GM21423 (cell line): ENCODE measurements around the gene A1BG.
"Not testable (repeated sequence)": the region's sequence is repeated elsewhere in the genome, so short reads cannot be mapped to it uniquely, and the experiment has no call there.

ENCODE experiments used
- ATAC-seq: cut with Tn5 transposase; IDR thresholded peaks from one replicate; pipeline ENCODE4 v1.9.1; 2021; ENCODE audit warnings: mild to moderate bottlenecking, moderate library complexity; ENCODE audit not compliant: unreplicated experiment

Gene A1BG

DNA sequence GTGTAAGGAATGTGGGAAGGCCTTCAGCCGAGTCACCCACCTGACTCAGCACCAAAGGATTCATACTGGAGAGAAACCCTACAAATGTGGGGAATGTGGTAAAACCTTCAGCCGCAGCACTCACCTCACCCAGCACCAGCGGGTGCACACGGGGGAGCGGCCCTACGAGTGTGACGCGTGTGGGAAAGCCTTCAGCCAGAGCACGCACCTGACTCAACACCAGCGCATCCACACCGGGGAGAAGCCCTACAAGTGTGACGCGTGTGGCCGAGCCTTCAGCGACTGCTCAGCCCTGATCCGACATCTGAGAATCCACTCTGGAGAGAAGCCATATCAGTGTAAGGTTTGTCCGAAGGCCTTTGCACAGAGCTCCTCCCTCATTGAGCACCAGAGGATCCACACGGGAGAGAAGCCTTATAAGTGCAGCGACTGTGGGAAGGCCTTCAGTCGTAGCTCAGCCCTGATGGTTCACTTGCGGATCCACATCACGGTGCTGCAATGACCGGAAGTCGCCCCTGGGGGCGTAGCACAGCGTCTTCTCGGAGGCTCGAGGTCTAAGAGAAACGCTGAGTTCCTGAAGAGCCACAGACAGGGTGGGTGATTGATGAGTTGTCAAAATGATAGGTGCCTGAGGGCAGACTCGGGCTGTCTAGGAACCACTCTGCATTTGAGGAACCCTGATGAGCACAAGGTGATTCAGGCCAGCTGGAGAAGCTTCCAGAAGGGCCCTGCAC lies 14.3 kb downstream of the A1BG start:
- ATAC-seq = no peak

DNA sequence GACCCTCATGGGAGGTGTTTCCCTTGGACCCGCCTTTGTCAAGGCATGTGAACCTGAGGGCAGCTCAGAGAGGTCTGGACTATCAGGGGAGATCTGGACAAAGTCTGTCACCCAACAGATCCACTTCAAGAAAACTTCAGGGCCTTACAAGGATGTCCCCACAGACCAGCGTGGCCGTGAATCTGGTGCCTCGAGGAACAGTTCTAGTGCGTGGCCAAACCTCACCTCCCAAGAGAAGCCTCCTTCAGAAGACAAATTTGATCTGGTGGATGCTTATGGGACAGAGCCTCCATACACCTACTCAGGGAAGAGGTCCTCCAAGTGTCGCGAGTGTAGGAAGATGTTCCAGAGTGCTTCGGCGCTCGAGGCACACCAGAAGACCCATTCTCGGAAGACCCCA lies 15.0 kb downstream of the A1BG start:
- ATAC-seq = no peak

DNA sequence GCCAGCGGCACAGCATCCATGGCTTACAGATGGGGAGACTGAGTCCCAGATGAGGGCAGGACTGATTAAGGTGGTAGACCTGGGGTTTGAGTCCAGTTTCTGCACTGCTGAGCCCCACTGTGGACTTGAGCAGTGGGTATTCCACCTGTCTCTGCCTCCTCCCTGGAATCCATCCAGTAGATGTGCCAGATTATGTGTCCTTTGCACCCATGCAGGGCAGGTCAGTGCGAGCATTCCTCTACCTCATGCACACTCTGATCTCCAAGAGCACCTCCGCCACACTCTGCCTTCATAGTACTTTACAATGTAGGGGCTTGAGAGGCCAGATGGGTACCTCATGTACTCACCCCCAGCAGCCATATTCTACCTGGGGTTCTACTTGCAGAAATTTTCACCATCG lies 16.5 kb downstream of the A1BG start:
- no peak for ATAC-seq

DNA sequence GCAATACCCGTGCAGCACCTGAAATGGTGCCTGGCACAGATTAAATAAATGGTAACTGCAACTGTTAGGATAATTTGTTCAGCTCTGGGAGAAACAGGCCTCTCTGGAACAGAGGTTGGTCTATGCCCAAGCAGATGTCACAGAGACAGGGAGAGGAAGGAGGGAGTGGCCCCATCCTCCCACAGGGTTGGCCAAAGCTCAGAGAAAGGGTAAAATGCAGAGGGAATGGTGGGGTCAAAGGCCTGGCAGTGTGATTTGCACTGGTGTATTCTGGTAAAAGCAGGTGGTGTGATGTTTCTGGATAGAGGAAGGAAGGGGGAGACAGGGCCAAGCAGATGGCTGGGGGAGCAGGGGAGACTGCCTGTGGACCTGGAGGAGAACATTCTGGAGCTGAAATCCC lies 17.1 kb downstream of the A1BG start:
- no peak for ATAC-seq

DNA sequence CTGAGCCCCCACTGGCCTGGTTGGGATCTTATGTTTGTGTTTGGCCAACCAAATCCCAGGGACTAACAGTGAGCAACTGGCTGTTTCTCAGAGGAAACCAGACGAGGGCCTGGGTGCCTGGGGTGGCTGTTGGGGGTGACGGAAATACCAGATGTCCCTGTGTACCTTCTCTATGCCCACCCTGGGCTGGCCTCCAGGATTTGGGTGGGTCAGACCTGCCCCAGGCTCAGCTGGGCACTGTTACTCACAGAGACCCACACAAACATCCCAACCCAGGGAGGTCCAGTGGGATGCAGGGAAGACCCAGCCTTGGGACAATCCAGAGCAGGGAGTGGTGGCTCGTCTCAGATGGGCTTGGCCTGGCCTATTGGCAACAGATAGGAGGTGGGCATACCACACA lies 17.7 kb downstream of the A1BG start:
- no peak for ATAC-seq

DNA sequence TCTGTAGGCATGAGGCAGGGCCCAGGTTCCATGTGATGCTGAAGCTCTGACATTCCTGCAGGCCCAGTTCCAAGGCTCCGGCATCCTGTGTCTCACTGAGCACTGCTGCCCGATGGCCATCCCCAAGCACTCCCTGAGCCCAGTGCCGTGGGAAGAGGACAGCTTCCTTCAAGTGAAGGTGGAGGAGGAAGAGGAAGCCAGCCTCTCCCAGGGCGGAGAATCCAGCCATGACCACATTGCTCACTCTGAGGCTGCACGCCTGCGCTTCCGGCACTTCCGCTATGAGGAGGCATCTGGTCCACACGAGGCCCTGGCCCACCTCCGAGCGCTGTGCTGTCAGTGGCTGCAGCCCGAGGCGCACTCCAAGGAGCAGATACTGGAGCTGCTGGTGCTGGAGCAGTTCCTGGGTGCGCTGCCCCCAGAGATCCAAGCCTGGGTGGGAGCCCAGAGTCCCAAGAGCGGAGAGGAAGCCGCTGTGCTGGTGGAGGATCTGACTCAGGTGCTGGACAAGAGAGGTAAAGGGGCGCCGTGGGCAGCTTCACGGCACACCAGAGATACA lies 18.5 kb downstream of the A1BG start:
- ATAC-seq = no peak

DNA sequence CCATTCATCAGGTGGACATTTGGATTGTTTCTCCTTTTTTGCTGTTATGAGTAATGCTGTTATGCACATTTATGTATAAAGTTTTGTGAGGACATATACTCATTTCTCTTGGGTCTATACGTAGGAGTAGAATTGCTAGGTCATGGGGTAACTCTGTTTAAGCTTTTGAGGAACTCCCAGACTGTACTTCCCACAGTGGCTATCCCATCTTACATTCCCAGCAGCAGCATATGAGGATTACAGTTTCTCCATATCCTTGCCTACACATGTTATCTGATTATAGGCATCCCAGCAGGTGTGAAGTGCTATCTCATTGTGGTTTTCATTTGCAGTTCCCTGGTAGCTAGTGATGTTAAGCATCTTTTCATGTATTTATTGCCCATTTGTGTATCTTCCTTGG lies 20.6 kb downstream of the A1BG start:
- ATAC-seq = no peak

DNA sequence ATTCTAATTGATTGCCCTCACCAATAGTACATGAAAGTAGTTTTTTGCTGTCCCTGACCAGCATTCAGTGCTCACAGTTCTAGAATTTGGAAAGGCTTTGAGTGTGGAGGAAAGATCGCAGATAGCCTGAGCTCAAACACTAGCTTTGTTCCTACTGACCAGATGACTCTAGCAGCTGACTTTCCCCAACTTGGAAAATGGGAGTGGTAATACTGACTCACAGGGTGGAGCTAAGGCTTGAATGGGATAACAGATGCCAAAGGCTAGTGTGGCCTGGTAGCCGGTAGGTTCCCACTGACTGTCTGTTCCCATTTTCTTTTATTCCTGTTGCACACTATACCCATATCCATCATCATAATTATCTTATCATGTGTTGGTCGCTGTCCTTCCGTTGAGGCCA lies 22.8 kb downstream of the A1BG start:
- ATAC-seq = no peak

DNA sequence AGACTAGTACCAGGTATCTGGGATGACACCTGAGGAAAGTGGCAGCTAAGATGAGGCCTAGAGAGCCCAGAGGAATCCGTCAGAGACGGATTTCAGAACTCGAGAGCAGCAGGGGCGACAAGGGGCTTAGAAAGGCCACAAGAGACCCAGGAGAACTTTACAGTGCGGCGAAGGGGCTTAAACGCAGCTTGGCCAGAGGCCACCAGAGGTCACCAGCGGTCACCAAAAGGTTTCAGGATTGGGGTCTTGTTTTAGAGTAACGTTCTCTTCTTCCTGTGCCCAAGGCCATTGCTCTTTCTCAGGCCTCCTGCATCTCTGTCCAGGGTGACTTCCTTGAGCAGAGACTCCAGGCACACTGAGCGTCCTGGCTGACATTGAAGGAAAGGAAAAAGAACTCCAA lies 24.3 kb downstream of the A1BG start:
- ATAC-seq = no peak

DNA sequence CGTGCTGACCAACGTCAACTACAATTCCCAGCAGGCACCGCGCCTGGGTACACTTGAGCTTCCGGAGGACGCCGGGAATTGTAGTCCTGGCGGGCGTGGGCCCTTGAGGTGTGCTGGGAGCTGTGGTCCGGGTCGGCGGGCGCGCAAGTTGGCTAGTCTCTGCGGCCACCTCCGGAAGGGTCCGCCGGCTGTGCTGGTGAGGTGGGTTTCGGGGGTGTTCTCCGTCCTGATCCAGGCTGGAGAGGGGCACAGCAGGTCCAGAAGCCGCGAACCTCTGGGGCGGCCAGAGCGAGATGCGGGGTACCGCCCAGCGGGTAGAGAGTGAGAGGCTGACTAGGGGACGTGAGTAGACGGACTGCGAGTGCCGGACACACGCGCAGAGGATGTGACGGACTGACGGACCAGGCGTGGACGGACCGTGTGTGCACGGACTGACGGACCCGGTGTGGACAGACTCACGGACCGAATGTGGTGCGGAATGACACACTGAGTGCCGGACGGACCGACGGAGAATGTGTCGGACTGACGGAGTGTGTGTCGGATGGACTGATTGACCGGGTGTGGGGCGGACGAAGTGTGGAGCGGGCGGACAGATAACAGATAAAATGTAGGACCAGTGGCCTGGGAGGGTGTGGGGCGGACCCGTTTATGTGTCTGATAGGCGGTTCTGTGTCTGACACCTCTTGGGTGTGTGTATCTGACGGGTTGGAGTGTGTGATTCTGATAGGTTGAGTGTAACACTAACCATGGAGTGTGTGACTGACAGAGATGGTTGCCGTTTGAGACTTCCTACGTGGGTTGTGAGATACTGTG lies 26.2 kb downstream of the A1BG start, which contains the start of gene ZSCAN22:
ZSCAN22 (plus strand) TSS at position 81 of the 813 bp plus-strand sequence. CDS start 7,809 bp downstream, outside the sequence.
- ATAC-seq = peak; percentile 90

DNA sequence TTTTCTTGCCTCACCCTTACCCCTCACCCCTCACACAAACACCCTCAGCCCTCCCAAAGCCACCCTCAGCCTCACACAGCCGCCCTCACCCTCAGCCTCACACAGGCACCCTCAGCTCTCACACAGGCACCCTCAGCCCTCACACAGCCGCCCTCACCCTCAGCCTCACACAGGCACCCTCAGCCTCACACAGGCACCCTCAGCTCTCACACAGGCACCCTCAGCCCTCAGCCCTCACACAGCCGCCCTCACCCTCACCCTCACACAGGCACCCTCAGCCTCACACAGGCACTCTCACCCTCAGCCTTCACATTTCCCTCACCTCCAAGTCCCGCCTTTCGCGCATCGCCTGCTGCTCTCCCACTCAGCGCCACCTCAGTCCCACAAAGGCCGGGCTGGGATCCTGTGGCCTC lies 26.8 kb downstream of the A1BG start:
- no peak for ATAC-seq

DNA sequence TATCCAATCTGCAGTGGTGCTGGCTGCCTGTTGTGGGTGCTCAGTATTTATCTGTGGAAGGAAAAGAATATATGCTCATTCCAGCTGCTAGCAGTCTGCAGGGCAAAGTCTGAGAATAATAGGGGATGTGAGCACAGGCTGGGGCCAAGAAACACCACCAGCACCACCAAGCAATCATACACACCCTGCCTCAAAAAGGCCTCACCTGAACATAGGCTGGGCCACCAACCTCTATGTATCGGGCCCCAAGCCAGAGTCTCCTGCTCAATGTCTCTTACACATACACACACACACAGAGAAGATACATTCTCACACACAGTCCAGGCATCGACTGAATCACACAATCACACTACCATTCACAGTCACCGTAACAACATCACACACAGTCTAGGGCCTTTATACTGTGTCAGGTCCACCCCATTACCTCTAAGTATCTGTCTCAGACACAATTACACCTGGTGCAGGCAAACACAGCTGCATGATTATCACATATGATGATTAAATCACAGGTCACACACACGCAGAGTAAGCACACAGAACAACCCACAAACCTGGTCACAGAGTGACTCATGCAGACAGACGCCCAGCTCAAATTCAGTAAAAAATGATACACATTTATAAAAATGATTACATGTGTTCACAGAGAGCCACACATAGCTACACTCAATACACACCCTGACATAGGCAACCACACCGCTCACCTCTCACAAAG lies 27.8 kb downstream of the A1BG start:
- ATAC-seq = no peak

DNA sequence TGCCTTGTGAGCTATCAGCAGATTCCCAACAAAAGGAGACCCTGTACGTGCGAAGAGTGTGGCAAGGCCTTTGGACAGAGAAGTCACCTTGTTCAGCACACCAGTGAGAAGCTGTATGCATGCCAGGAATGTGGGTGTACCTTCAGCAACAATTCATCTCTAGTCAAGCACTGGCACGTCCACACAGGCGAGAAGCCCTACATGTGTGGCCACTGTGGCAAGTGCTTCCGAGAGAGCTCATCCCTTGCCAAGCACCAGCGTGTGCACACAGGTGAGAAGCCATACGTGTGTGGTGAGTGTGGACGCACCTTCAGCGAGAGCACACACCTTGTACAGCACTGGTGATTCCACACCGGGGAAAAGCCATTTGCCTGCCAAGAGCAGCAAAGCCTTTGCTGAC lies 34.1 kb downstream of the A1BG start:
- no peak for ATAC-seq

DNA sequence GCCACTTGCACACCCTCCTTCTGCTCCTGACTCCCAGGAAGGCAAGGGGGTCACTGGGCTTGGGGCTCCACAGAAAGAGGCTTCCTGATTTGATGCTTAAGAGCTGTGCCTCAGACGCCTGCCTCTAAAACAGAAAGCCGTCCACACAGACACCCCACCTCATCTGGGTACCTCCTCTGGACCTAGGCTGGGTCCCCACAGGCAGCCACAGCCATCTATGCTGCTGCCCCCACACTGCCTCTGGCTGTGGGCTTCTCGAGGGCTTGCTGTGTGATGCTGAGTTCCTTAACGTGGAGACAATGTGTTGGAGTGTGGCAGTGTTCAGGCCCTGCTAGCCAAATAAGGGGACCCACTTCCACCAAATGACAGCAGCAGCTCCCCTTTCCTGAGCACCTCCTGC lies 35.0 kb downstream of the A1BG start:
- ATAC-seq = no peak

DNA sequence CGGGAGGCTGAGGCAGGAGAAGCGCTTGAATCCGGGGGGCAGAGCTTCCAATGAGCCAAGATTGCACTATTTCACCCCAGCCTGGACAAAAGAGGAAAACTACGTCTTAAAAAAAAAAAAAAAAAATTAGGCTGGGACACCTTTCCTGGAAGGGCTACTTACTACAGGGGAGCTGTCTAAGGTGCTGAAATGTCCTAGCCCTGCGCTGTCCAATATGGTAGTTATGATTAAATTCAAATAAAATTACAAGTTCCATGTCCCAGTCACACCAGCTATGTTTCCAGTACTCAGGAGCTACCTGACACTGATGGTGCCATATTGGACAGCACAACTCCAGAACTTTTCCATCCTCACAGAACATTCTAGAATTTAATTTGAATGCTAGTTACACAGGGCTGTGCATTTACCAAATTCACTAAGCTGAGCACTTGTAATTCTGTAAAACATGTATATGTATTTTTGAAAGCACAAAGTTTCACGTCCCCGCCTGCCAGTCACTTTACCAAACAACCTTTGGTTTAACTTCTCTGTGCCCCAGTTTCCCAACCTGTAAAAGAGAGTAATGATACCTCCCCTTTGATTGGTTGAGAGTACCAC lies 35.7 kb downstream of the A1BG start:
- no peak for ATAC-seq

DNA sequence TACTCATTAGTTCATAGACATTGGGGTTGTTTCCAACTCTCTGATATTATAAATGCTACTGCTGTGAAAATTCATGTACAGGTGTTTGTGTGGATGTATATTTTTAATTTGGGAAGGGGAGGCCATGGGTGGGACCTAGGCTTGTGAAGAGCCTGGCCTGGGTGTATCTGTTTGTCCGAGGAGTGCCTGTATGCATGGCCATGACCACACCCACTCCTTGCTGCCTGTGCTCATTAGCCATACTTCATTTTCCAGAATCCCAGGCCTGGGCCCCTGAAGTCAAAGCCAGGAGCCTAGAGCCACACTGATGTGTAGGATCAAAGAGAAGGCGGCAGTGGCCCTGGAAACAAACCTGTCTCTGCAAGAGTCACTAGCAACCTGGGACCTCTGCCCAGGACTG lies 37.7 kb downstream of the A1BG start:
- ATAC-seq = no peak

DNA sequence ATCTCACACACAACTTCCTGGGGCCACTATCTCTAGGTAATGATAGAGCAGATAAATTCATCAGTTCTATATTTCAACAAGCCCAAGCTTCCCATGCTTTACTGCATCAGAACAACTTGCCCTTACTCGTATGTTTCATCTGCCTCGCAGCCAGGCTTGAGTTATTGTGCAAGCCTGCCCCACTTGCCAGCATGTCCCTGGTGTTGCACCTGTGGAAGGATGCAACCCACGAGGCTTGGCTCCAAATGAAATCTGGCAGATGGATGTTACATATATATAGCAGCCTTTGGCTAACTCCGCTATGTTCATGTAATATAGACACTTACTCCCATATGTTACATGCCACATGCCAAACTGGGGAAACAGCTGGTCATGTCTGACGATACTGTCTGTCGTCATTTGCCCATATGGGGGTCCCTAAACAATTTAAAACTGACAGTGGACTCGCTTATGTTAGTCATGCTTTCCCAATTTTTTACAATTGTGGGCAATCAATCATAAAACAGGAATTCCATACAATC lies 41.9 kb downstream of the A1BG start:
- ATAC-seq = no peak

DNA sequence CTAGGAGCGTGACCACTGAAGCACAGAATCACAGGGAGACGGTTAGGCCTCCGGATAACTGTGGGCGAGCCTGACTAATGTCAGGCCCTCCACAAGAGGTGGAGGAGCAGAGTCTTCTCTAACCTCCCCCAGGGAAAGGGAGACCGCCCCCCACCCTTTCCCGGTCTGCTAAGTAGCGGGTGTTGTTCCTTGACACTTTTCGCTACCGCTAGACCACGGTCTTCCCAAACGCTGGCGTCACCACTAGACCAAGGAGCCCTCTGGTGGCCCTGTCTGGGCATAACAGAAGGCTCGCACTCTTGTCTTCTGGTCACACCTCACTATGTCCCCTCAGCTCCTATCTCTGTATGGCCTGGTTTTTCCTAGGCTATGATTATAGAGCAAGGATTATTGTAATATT lies 42.6 kb downstream of the A1BG start:
- ATAC-seq = not testable (repeated sequence)

DNA sequence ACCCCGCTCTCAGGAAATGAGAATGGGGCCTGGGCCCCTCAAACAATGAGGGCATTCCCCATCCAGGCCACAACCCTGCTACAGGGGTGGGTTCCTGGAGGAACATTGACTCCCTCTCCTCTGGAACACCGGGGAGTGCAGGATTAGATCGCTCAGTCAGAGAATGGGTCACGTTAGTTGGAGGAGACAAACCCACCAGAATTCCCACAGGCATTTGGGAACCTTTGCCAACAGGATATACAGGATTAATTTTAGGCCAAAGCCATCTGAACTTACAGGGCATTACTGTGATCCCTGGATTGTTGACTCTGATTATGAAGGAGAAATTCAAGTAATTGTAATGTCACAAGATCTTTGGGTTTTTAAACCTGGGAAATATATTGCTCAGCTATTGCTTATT lies 45.6 kb downstream of the A1BG start:
- ATAC-seq = no peak

DNA sequence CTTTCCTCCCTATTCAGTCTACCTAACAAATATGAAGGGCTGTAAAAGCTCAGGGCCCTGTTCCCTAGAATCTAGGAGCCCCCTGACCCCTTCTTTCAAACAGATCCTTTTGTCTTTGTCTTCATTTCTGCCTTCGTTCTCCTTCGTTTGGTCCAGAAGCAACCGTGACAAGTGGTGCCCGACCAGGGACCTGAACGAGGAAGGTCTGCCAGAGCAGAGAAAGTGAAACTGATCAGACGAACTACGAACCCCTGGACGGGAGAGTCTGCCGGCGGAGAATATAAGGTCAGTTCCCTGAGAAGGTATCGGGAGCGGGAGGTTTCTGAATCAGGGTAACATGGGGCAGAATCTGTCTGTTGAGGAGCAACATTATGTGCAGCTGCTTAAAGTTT lies 47.4 kb downstream of the A1BG start:
- no peak for ATAC-seq
